Retinal pigment epithelial cell (primary cell): Measurements from ENCODE around the gene GAS1.

ENCODE experiments used
- DNase-seq: peaks from one replicate; pipeline ENCODE4 v3.0.0-alpha.2; 2010; ENCODE audit warnings: low read depth
- H3K4me3 ChIP-seq: 2 replicates; pipeline ENCODE4 v1.5.1; 2011; ENCODE audit warnings: mild to moderate bottlenecking, low read length, control low read depth, moderate library complexity
- CTCF ChIP-seq: conservative IDR thresholded peaks from 2 replicates; pipeline ENCODE4 v1.5.1; 2011; ENCODE audit warnings: low read depth, low read length, control low read depth, inconsistent platforms

GAS1 gene

GRCh38 chr9:86925686-86926085 is 21.6 kb downstream of the GAS1 start:
- DNase-seq = peak; percentile 62
- H3K4me3 ChIP-seq = no peak overlapping the region
- no peak for TF ChIP-seq CTCF

DNA sequence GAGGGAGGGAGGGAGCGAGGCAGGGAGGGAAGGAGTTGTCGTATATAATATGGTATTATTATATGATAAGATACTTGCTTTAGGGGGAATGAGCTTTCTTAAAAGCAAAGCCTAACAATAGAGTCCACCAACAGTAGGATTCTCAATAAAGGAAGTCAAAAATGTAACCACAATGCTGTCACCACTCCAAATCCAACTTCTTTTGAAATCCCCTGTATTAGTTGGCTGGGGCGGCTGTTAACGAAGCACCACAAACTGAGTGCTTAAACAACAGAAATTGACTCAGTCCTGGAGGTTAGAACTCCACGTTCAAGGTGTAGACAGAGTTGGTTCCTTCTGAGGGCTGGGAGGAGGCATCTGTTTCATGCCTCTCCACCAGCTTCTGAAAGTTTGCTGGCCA is 23.1 kb downstream of the GAS1 start:
- no peak overlapping the region for H3K4me3 ChIP-seq
- no peak for DNase-seq
- no peak for TF ChIP-seq CTCF

DNA sequence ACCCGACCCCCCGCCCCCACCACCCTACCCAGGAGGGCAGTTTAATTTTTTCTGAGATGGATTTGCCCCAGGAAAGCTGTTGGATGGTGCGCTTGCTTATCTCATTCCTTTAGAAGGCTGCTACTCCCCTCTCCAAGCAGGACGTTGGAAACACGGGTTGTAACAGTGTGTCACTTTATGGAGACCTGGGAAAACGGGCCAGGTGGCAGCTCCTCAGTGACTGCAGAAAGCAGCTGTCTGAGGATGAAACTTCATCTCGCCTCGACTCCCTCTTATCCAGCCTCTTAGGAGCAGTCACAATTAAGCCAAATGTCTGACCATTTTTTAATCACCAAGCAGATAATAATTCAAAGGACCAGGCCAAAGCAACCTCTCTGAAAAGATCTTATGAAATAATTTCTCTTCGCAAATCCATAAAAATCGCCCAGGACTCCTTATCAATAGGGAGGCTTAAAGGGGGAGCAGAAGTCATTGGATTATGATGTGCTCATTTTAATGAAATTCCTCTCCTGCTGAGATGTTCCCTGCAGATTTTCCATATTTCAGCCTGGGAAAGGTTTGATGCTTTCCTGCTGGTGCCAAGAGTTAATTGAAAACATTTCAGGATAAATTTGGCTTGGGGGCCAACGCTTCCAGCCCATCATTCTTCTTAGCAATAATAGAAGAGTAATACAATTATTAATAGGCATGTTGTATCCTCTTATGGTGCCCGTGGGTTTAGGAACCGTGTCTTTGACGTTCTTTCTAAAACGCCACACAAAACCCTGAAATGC is 26.0 kb downstream of the GAS1 start:
- H3K4me3 ChIP-seq = no peak overlapping the region
- no peak for DNase-seq
- no peak for TF ChIP-seq CTCF

DNA sequence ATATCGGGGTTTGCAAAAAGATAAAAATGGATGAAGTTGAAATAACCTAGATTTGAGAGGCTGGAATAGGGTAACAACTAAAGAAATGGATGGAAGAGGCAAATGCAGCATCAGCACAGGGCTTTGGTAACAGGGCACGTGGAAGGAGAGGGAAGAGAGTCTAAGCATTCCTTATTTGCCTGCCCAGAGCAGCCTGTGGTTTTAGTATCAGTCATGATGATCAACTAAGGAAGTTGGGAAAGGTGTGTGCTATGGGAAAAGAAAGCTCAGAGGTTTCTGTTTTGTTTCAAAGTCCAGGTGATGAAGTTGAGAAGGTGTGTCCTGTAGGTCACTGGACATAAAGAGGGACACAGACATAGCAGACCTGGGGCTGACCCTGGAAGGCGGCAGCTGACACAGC is 28.8 kb downstream of the GAS1 start:
- no peak overlapping the region for H3K4me3 ChIP-seq
- no peak for DNase-seq
- no peak for TF ChIP-seq CTCF

- H3K4me3 ChIP-seq = no peak overlapping the region
- no peak for DNase-seq
- TF ChIP-seq CTCF = no peak
Measured at GRCh38 chr9:86912210-86912609, 35.1 kb downstream of the GAS1 start.

DNA sequence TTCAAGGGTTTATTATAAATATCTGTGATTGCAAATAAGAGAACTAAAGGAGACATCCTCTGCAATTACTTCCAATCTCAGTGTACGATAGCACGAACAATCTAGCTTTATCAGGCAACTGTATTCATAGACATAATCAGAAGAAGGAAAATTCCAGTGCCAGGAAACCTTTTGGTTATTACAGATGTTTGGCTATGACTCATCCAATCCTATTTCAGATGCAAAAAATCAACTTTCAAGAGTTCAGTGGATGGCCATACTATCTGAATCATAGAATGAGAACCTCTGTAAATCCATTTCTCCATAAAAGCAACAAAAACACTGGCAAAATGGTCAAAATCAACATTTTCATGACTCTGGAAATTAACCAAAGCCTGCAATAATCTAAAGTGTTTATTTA is 37.9 kb downstream of the GAS1 start:
- DNase-seq = no peak
- H3K4me3 ChIP-seq = no peak overlapping the region
- TF ChIP-seq CTCF = no peak

DNA sequence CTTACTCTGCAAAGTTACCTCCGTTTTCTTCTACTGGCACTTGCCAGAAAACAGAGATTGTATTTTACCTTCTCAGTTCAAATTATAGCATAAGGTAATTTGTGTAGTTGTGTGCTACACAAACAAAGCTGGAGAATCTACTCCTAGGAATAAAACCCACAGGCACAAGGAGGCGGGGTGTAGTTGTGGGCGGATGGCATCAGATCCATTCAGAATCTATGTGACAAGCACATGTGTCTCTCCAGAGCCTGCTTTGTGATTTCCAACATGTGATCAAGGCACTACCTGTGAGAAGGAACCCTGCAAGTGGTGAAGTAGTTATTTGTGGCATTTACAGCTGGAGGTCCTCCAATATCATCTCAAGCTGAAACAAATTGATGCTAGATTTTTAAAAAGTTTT is 39.0 kb downstream of the GAS1 start:
- H3K4me3 ChIP-seq = no peak overlapping the region
- no peak for DNase-seq
- TF ChIP-seq CTCF = no peak
